Measurements from ENCODE around the gene GADD45A. TPM values are rescaled to one million over a fixed set of nuclear protein-coding genes. Genes with fewer than 3 reads are reported as not detected.

GADD45A gene
- total RNA-seq, 1 donor from 2014 or later, result 162 TPM

- no peak for FAIRE-seq
These were observed 36.2 kb upstream of the GADD45A start for GRCh38 chr1:67648582-67649326.

GRCh38 chr1:67650061-67650460 lies 34.9 kb upstream of the GADD45A start:
- H3K27me3 ChIP-seq (ENCODE audit: insufficient read depth, low read length), result no peaks in the 10 kb centered on the region
- no peaks in the 10 kb centered on the region for H4K20me1 ChIP-seq (ENCODE audit: insufficient read depth, low read length)
- no peak overlapping the region for H3K27ac Mint-ChIP-seq (ENCODE audit: unreplicated experiment)
- H3K4me3 ChIP-seq (ENCODE audit: insufficient read depth, low read depth, low read length), result no peak overlapping the region
- no peaks in the 10 kb centered on the region for H3K79me2 ChIP-seq (ENCODE audit: insufficient read depth, low read length)
- TF ChIP-seq EZH2 (IDR thresholded peaks at IDR 0.05; ENCODE audit: insufficient read depth, low read length), result no peak
- TF ChIP-seq, protein P1, sequence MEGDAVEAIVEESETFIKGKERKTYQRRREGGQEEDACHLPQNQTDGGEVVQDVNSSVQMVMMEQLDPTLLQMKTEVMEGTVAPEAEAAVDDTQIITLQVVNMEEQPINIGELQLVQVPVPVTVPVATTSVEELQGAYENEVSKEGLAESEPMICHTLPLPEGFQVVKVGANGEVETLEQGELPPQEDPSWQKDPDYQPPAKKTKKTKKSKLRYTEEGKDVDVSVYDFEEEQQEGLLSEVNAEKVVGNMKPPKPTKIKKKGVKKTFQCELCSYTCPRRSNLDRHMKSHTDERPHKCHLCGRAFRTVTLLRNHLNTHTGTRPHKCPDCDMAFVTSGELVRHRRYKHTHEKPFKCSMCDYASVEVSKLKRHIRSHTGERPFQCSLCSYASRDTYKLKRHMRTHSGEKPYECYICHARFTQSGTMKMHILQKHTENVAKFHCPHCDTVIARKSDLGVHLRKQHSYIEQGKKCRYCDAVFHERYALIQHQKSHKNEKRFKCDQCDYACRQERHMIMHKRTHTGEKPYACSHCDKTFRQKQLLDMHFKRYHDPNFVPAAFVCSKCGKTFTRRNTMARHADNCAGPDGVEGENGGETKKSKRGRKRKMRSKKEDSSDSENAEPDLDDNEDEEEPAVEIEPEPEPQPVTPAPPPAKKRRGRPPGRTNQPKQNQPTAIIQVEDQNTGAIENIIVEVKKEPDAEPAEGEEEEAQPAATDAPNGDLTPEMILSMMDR (IDR thresholded peaks at IDR 0.05; ENCODE audit: insufficient read depth, low read depth, low read length), result no peak
- H3K4me1 Mint-ChIP-seq (ENCODE audit: low read depth, unreplicated experiment), result peaks cover 8% of the 10 kb centered on the region
- no peak for DNase-seq (ENCODE audit: low read depth)
- no peak overlapping the region for H3K4me2 ChIP-seq (ENCODE audit: low read length)
- no peak overlapping the region for H3K4me3 Mint-ChIP-seq (ENCODE audit: unreplicated experiment)
- H3K36me3 ChIP-seq (ENCODE audit: insufficient read depth, low read length), result no peaks in the 10 kb centered on the region
- FAIRE-seq, result no peak
- H3K36me3 Mint-ChIP-seq (ENCODE audit: low read depth, unreplicated experiment), result no peaks in the 10 kb centered on the region
- H3K27me3 Mint-ChIP-seq (ENCODE audit: low read depth, unreplicated experiment), result peaks cover 7% of the 10 kb centered on the region
- peaks cover 6% of the 10 kb centered on the region for H3K4me1 ChIP-seq (ENCODE audit: insufficient read depth, low read length)
- no peak overlapping the region for H2AFZ ChIP-seq (ENCODE audit: low read depth, low read length)
- H3K27ac ChIP-seq (ENCODE audit: low read depth, low read length), result no peak overlapping the region
- peaks cover 2% of the 10 kb centered on the region for H3K9me3 Mint-ChIP-seq (ENCODE audit: unreplicated experiment)
- no peaks in the 10 kb centered on the region for H3K9me3 ChIP-seq (ENCODE audit: insufficient read depth, low read depth, low read length)
- H3K9ac ChIP-seq (ENCODE audit: low read length), result no peak overlapping the region

More at GRCh38 chr1:67648582-67649326, 36.2 kb upstream of the GADD45A start:
- TF ChIP-seq, protein P1 (IDR thresholded peaks at IDR 0.05; ENCODE audit: insufficient read depth, low read depth, low read length), result no peak
- no peak for TF ChIP-seq EZH2 (IDR thresholded peaks at IDR 0.05; ENCODE audit: insufficient read depth, low read length)
- Histone ChIP-seq H3K4me1 (ENCODE audit: insufficient read depth, low read length) (peaks cover 6% of the 10 kb centered on the region), H3K36me3 (ENCODE audit: insufficient read depth, low read length) (no peaks in the 10 kb centered on the region), H3K27me3 (ENCODE audit: insufficient read depth, low read length) (no peaks in the 10 kb centered on the region), H3K27ac (ENCODE audit: low read depth, low read length) (no peak overlapping the region), H3K79me2 (ENCODE audit: insufficient read depth, low read length) (no peaks in the 10 kb centered on the region), H2AFZ (ENCODE audit: low read depth, low read length) (no peak overlapping the region), H3K9me3 (ENCODE audit: insufficient read depth, low read depth, low read length) (no peaks in the 10 kb centered on the region), H3K4me3 (ENCODE audit: insufficient read depth, low read depth, low read length) (no peak overlapping the region), H3K4me2 (ENCODE audit: low read length) (no peak overlapping the region), H4K20me1 (ENCODE audit: insufficient read depth, low read length) (no peaks in the 10 kb centered on the region), H3K9ac (ENCODE audit: low read length) (no peak overlapping the region)
- Mint-ChIP-seq H3K27ac (ENCODE audit: unreplicated experiment) (no peak overlapping the region), H3K27me3 (ENCODE audit: low read depth, unreplicated experiment) (peaks cover 7% of the 10 kb centered on the region), H3K36me3 (ENCODE audit: low read depth, unreplicated experiment) (no peaks in the 10 kb centered on the region), H3K9me3 (ENCODE audit: unreplicated experiment) (peaks cover 2% of the 10 kb centered on the region), H3K4me1 (ENCODE audit: low read depth, unreplicated experiment) (peaks cover 8% of the 10 kb centered on the region), H3K4me3 (ENCODE audit: unreplicated experiment) (no peak overlapping the region)
- no peak for DNase-seq (ENCODE audit: low read depth)

GRCh38 chr1:67651031-67651430 lies 34.0 kb upstream of the GADD45A start:
- Histone ChIP-seq H3K27me3 (ENCODE audit: insufficient read depth, low read length) (no peaks in the 10 kb centered on the region), H3K36me3 (ENCODE audit: insufficient read depth, low read length) (no peaks in the 10 kb centered on the region), H3K79me2 (ENCODE audit: insufficient read depth, low read length) (no peaks in the 10 kb centered on the region), H3K4me3 (ENCODE audit: insufficient read depth, low read depth, low read length) (no peak overlapping the region), H4K20me1 (ENCODE audit: insufficient read depth, low read length) (no peaks in the 10 kb centered on the region), H3K4me2 (ENCODE audit: low read length) (no peak overlapping the region), H3K9me3 (ENCODE audit: insufficient read depth, low read depth, low read length) (no peaks in the 10 kb centered on the region), H3K4me1 (ENCODE audit: insufficient read depth, low read length) (peaks cover 6% of the 10 kb centered on the region), H3K27ac (ENCODE audit: low read depth, low read length) (no peak overlapping the region), H2AFZ (ENCODE audit: low read depth, low read length) (no peak overlapping the region), H3K9ac (ENCODE audit: low read length) (no peak overlapping the region)
- Mint-ChIP-seq H3K27ac (ENCODE audit: unreplicated experiment) (no peak overlapping the region), H3K36me3 (ENCODE audit: low read depth, unreplicated experiment) (no peaks in the 10 kb centered on the region), H3K4me1 (ENCODE audit: low read depth, unreplicated experiment) (peaks cover 8% of the 10 kb centered on the region), H3K9me3 (ENCODE audit: unreplicated experiment) (peaks cover 3% of the 10 kb centered on the region), H3K4me3 (ENCODE audit: unreplicated experiment) (no peak overlapping the region), H3K27me3 (ENCODE audit: low read depth, unreplicated experiment) (peaks cover 7% of the 10 kb centered on the region)
- no peak for DNase-seq (ENCODE audit: low read depth)
- TF ChIP-seq, protein P1 (IDR thresholded peaks at IDR 0.05; ENCODE audit: insufficient read depth, low read depth, low read length), result no peak
- no peak for TF ChIP-seq EZH2 (IDR thresholded peaks at IDR 0.05; ENCODE audit: insufficient read depth, low read length)
- FAIRE-seq, result no peak
